CD14-positive monocyte (primary cell): ENCODE measurements around the gene TBXAS1. TPM values are rescaled to one million over a fixed set of nuclear protein-coding genes. Genes with fewer than 3 reads are reported as not detected.

Experiments used
- DNase-seq, 3 donors: peaks; one replicate each; pipeline ENCODE4 v3.0.0-alpha.2; 2011 to 2022
- H2AFZ ChIP-seq: 2 replicates; pipeline ENCODE4 v1.6.0; 2012; ENCODE audit warnings: mild to moderate bottlenecking, low read depth, low read length, inconsistent platforms; ENCODE audit not compliant: insufficient read depth, poor library complexity, severe bottlenecking
- H3K27ac ChIP-seq, 2 donors: 1 replicate in 1 of 2; 2 replicates in 1 of 2; pipeline ENCODE4 v1.5.1; 2012 to 2013; ENCODE audit warnings: low read length in 2 of 2, control low read depth in 1 of 2, inconsistent platforms in 1 of 2, low read depth in 1 of 2, mild to moderate bottlenecking in 1 of 2
- H3K27me3 ChIP-seq, 2 donors: one replicate each; pipeline versions ENCODE4 v1.6.0 to v1.6.1; 2011 to 2013; ENCODE audit warnings: low read length in 2 of 2; ENCODE audit not compliant: control insufficient read depth in 2 of 2, insufficient read depth in 2 of 2
- H3K36me3 ChIP-seq, 2 donors: replicated peaks in 1 of 2; 1 replicate in 1 of 2; 2 replicates in 1 of 2; pipeline versions ENCODE4 v1.5.1 to v1.6.1; 2012 to 2013; ENCODE audit warnings: low read length in 2 of 2, control low read depth in 1 of 2, inconsistent platforms in 1 of 2, mild to moderate bottlenecking in 1 of 2; ENCODE audit not compliant: insufficient read depth in 2 of 2, control insufficient read depth in 1 of 2
- H3K4me1 ChIP-seq, 2 donors: 1 replicate in 1 of 2; 2 replicates in 1 of 2; pipeline versions ENCODE4 v1.5.1 to v1.6.1; 2012 to 2013; ENCODE audit warnings: low read length in 2 of 2, control low read depth in 1 of 2, inconsistent platforms in 1 of 2, mild to moderate bottlenecking in 1 of 2, moderate library complexity in 1 of 2; ENCODE audit not compliant: insufficient read depth in 2 of 2, control insufficient read depth in 1 of 2
- H3K4me2 ChIP-seq: replicated peaks from 2 replicates; pipeline ENCODE3; 2012; ENCODE audit warnings: low read length, moderate library complexity, mild to moderate bottlenecking; ENCODE audit not compliant: poor library complexity, severe bottlenecking; ENCODE audit errors: extremely low read depth
- H3K4me3 ChIP-seq, 3 experiments: fragments of 200-600 bp in 1 of 3; sonication (generic) in 1 of 3; replicated peaks in 1 of 3; 1 replicate in 2 of 3; 2 replicates in 1 of 3; pipeline ENCODE4 v1.5.1; 2011 to 2013; ENCODE audit warnings: low read length in 3 of 3, mild to moderate bottlenecking in 3 of 3, control low read depth in 2 of 3, low read depth in 2 of 3, inconsistent platforms in 1 of 3, moderate library complexity in 1 of 3
- H3K79me2 ChIP-seq: 2 replicates; pipeline ENCODE4 v1.6.0; 2012; ENCODE audit warnings: mild to moderate bottlenecking, control low read depth, inconsistent platforms, low read length, moderate library complexity; ENCODE audit not compliant: insufficient read depth
- H3K9ac ChIP-seq: 2 replicates; pipeline ENCODE4 v1.6.0; 2017; ENCODE audit warnings: low read length, mild to moderate bottlenecking; ENCODE audit not compliant: insufficient read depth, poor library complexity, severe bottlenecking
- H3K9me3 ChIP-seq, 2 donors: replicated peaks in 1 of 2; 1 replicate in 1 of 2; 2 replicates in 1 of 2; pipeline versions ENCODE4 v1.5.1 to v1.6.1; 2012 to 2013; ENCODE audit warnings: low read length in 2 of 2, control low read depth in 1 of 2; ENCODE audit not compliant: control insufficient read depth in 1 of 2, insufficient read depth in 1 of 2
- H4K20me1 ChIP-seq: 2 replicates; pipeline ENCODE4 v1.6.0; 2012; ENCODE audit warnings: mild to moderate bottlenecking, low read length, control low read depth, moderate library complexity; ENCODE audit not compliant: insufficient read depth
- H3K27ac Mint-ChIP-seq, 7 donors: one replicate each; pipeline ENCODE4 v1.8.0; 2020; ENCODE audit warnings: mild to moderate bottlenecking in 7 of 7, mixed read lengths in 7 of 7, moderate library complexity in 6 of 7, inconsistent platforms in 2 of 7
- H3K27me3 Mint-ChIP-seq, 3 donors: one replicate each; pipeline ENCODE4 v1.8.0; 2021 to 2022; ENCODE audit warnings: low read depth in 3 of 3, mild to moderate bottlenecking in 3 of 3, mixed read lengths in 3 of 3, moderate library complexity in 3 of 3, inconsistent platforms in 1 of 3
- H3K36me3 Mint-ChIP-seq, 2 donors: one replicate each; pipeline ENCODE4 v1.8.0; 2020; ENCODE audit warnings: mixed read lengths in 2 of 2, inconsistent platforms in 1 of 2, mild to moderate bottlenecking in 1 of 2
- H3K4me1 Mint-ChIP-seq: one replicate; pipeline ENCODE4 v1.8.0; 2020; ENCODE audit warnings: mild to moderate bottlenecking, mixed read lengths
- H3K4me3 Mint-ChIP-seq, 2 donors: one replicate each; pipeline ENCODE4 v1.8.0; 2020; ENCODE audit warnings: mild to moderate bottlenecking in 2 of 2, mixed read lengths in 2 of 2, moderate library complexity in 1 of 2
- H3K9me3 Mint-ChIP-seq, 7 donors: one replicate each; pipeline ENCODE4 v1.8.0; 2020 to 2022; ENCODE audit warnings: mixed read lengths in 7 of 7, mild to moderate bottlenecking in 6 of 7, moderate library complexity in 6 of 7, inconsistent platforms in 2 of 7
- WGBS: methylation state at CpG from one replicate; pipeline ENCODE4 v1.1.5; 2013; ENCODE audit warnings: missing lambda C conversion rate; ENCODE audit not compliant: insufficient coverage; 5-methylcytosine and 5-hydroxymethylcytosine counted together
- intact Hi-C, 2 donors: fragments of 100-400 bp; cut with micrococcal nuclease; formaldehyde crosslinking; loops; one replicate each; pipeline versions ENCODE4 v1.15.0 to v1.15.1; 2023
- polyA plus RNA-seq, 3 donors: library from polyadenylated mRNA; depleted of rRNA in 1 of 3; unstranded in 2 of 3; stranded (reverse) in 1 of 3; fragments of 300-500 nt in 2 of 3; fragments of >200 nt in 1 of 3; fragmentation: Illumina TruSeq in 2 of 3; gene quantifications; 1 replicate in 2 of 3; 2 replicates in 1 of 3; pipeline ENCODE4 v1.2.3, GENCODE V29; 2012 to 2021
- TF ChIP-seq, protein P1 (sequence below): fragments of 200-600 bp; IDR thresholded peaks from one replicate; pipeline ENCODE4 v1.8.0; 2022; ENCODE audit warnings: antibody characterized with exemption, mild to moderate bottlenecking

Gene TBXAS1
- polyA plus RNA-seq, 3 donors = 289 to 335 (median 298) TPM

DNA sequence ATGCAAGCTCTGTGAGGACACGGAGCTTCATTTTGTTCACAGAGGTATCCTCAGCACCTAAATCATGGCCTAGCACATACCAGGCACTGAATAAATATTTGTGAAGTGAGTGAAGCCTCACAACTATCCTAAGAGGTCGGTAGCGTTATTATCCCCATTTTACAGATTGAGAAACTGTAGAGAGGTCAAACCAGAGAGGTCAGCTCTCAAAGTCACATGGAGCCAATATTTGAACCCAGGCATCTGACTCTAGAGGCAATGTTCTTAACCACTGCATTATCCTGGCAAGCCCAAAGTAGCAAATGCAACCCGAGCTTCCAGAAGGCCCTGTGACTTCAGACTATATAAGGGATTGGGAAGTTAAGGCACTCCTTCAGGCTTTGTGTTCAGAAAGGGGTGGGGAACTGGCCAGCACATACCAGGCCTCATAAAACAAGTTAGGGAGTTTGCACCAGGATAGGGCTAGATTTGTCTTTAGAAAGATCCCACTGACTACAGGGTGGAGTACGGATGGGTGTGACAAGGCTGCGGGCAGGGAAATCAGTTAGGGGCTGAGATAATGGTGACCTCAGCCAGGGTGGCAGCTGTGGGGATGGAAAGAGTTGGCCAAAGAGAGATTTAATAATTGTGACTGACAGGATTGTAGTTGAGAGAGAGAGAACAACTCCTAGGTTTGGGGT is 101.4 kb downstream of the TBXAS1 start:
- Histone ChIP-seq H3K27me3 (no peaks in the 10 kb centered on the region), H3K4me2 (no peak overlapping the region), H3K4me3 (no peak overlapping the region), H3K9me3 (no peaks in the 10 kb centered on the region), H3K9ac (no peak overlapping the region), H3K36me3 (peaks cover 25 to 91% of the 10 kb centered on the region in 2 donors), H3K79me2 (peaks cover 20% of the 10 kb centered on the region), H2AFZ (no peak overlapping the region), H3K4me1 (no peaks in the 10 kb centered on the region), H4K20me1 (peaks cover 100% of the 10 kb centered on the region), H3K27ac (no peak overlapping the region)
- no peak for DNase-seq
- no peaks in the 10 kb centered on the region for H3K9me3 Mint-ChIP-seq
- H3K4me3 Mint-ChIP-seq = no peak overlapping the region
- WGBS = 100% methylated on average over 2 of the region's 6 CpGs
- H3K27ac Mint-ChIP-seq = peak overlapping the region in 3 of 7 donors; percentile 34 to 72 (median 38)
- H3K36me3 Mint-ChIP-seq = peaks cover 79 to 87% of the 10 kb centered on the region in 2 donors
- intact Hi-C loops = no loop called here
- no peaks in the 10 kb centered on the region for H3K27me3 Mint-ChIP-seq
- TF ChIP-seq, protein P1, sequence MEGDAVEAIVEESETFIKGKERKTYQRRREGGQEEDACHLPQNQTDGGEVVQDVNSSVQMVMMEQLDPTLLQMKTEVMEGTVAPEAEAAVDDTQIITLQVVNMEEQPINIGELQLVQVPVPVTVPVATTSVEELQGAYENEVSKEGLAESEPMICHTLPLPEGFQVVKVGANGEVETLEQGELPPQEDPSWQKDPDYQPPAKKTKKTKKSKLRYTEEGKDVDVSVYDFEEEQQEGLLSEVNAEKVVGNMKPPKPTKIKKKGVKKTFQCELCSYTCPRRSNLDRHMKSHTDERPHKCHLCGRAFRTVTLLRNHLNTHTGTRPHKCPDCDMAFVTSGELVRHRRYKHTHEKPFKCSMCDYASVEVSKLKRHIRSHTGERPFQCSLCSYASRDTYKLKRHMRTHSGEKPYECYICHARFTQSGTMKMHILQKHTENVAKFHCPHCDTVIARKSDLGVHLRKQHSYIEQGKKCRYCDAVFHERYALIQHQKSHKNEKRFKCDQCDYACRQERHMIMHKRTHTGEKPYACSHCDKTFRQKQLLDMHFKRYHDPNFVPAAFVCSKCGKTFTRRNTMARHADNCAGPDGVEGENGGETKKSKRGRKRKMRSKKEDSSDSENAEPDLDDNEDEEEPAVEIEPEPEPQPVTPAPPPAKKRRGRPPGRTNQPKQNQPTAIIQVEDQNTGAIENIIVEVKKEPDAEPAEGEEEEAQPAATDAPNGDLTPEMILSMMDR = no peak
- H3K4me1 Mint-ChIP-seq = peaks cover 23% of the 10 kb centered on the region

- Histone ChIP-seq H3K4me1 (peaks cover under 1 to 2% of the 10 kb centered on the region in 2 donors), H3K9ac (no peak overlapping the region), H3K27ac (no peak overlapping the region), H4K20me1 (peaks cover 100% of the 10 kb centered on the region), H3K9me3 (no peaks in the 10 kb centered on the region), H3K79me2 (peaks cover 14% of the 10 kb centered on the region), H3K36me3 (peaks cover 34 to 92% of the 10 kb centered on the region in 2 donors), H3K4me3 (no peak overlapping the region), H3K27me3 (no peaks in the 10 kb centered on the region), H3K4me2 (no peak overlapping the region), H2AFZ (no peak overlapping the region)
- Mint-ChIP-seq H3K27me3 (no peaks in the 10 kb centered on the region), H3K9me3 (no peaks in the 10 kb centered on the region), H3K27ac (peak overlapping the region in 2 of 7 donors; percentile 27 to 48), H3K4me3 (no peak overlapping the region), H3K36me3 (peaks cover 79 to 87% of the 10 kb centered on the region in 2 donors), H3K4me1 (peaks cover 25% of the 10 kb centered on the region)
- no peak for DNase-seq
- TF ChIP-seq, protein P1 = no peak
- intact Hi-C loops = no loop called here
- no CpG with 5 or more reads among the region's 8 CpGs for WGBS
These were observed 102.3 kb downstream of the TBXAS1 start for GRCh38 chr7:139931190-139931934.
